HG03558 (cell line): ENCODE measurements around the gene AGMAT.
A peak's percentile ranks its signal among the peaks of the same experiment; 100 is the strongest.

Experiments
- ATAC-seq: cut with Tn5 transposase; IDR thresholded peaks from one replicate; pipeline ENCODE4 v1.9.1; 2021; ENCODE audit warnings: moderate number of reproducible peaks; ENCODE audit not compliant: unreplicated experiment; ENCODE audit errors: extremely low read depth

The AGMAT gene

GRCh38 chr1:15584489-15585363 is at the start of gene AGMAT:
TSS of gene AGMAT (minus strand) at chr1:15585051. CDS start at chr1:15584967, 84 bp downstream.
- ATAC-seq, result no peak

- ATAC-seq, result no peak
Measured at GRCh38 chr1:15633756-15634420, 49.0 kb upstream of the AGMAT start.

- no peak for ATAC-seq
Measured at GRCh38 chr1:15628003-15628402, 43.2 kb upstream of the AGMAT start.

- ATAC-seq, result peak; percentile 86
Measured at GRCh38 chr1:15627343-15627988, 42.6 kb upstream of the AGMAT start.

- ATAC-seq, result no peak
Measured at GRCh38 chr1:15626269-15626950, 41.6 kb upstream of the AGMAT start.

GRCh38 chr1:15625056-15625917 is 40.4 kb upstream of the AGMAT start:
- no peak for ATAC-seq

GRCh38 chr1:15624133-15624714 is 39.4 kb upstream of the AGMAT start:
- no peak for ATAC-seq

- ATAC-seq, result no peak
Measured at GRCh38 chr1:15623435-15623834, 38.6 kb upstream of the AGMAT start.

- no peak for ATAC-seq
Measured at GRCh38 chr1:15622712-15623373, 38.0 kb upstream of the AGMAT start.

- ATAC-seq, result no peak
Measured at GRCh38 chr1:15621975-15622374, 37.1 kb upstream of the AGMAT start.

GRCh38 chr1:15620902-15621682 is 36.2 kb upstream of the AGMAT start:
- no peak for ATAC-seq

- ATAC-seq, result no peak
Measured at GRCh38 chr1:15620155-15620545, 35.3 kb upstream of the AGMAT start.

- ATAC-seq, result no peak
Measured at GRCh38 chr1:15618655-15619525, 34.0 kb upstream of the AGMAT start.

GRCh38 chr1:15618077-15618654 is 33.3 kb upstream of the AGMAT start:
- ATAC-seq, result no peak

- peak; percentile 41 for ATAC-seq
Measured at GRCh38 chr1:15617173-15618076, 32.6 kb upstream of the AGMAT start, which contains the start of gene DDI2. TSS of gene DDI2 (plus strand) at chr1:15617458. CDS start at chr1:15617671, 213 bp downstream.
